IPS-15b (cell line): ENCODE measurements around the gene DNASE1L2.
A peak's percentile ranks its signal among the peaks of the same experiment; 100 is the strongest.
"Not testable (repeated sequence)": the region's sequence is repeated elsewhere in the genome, so short reads cannot be mapped to it uniquely, and the experiment has no call there.

ENCODE experiments used
- H3K27me3 ChIP-seq: one replicate; pipeline ENCODE4 v1.6.1; 2013; ENCODE audit warnings: low read length; ENCODE audit not compliant: control insufficient read depth, insufficient read depth
- H3K36me3 ChIP-seq: one replicate; pipeline ENCODE4 v1.6.1; 2013; ENCODE audit warnings: low read length; ENCODE audit not compliant: control insufficient read depth, insufficient read depth
- H3K4me1 ChIP-seq: one replicate; pipeline ENCODE4 v1.6.1; 2013; ENCODE audit warnings: mild to moderate bottlenecking, low read length; ENCODE audit not compliant: control insufficient read depth, insufficient read depth
- H3K4me3 ChIP-seq: one replicate; pipeline ENCODE4 v1.5.1; 2013; ENCODE audit warnings: low read depth, low read length
- H3K9ac ChIP-seq: one replicate; pipeline ENCODE4 v1.6.1; 2013; ENCODE audit warnings: low read depth, mild to moderate bottlenecking, low read length
- H3K9me3 ChIP-seq: one replicate; pipeline ENCODE4 v1.6.1; 2013; ENCODE audit warnings: mild to moderate bottlenecking, low read length; ENCODE audit not compliant: control insufficient read depth, insufficient read depth

Gene DNASE1L2

GRCh38 chr16:2250652-2251295 lies 14.5 kb downstream of the DNASE1L2 start:
- H3K4me3 ChIP-seq = peak overlapping the region; percentile 77
- H3K4me1 ChIP-seq = peaks cover 8% of the 10 kb centered on the region
- H3K9ac ChIP-seq = peak overlapping the region; percentile 83
- H3K36me3 ChIP-seq = peaks cover 40% of the 10 kb centered on the region
- H3K9me3 ChIP-seq = no peaks in the 10 kb centered on the region
- no peaks in the 10 kb centered on the region for H3K27me3 ChIP-seq

GRCh38 chr16:2251296-2252111 lies 15.3 kb downstream of the DNASE1L2 start, which contains the start of gene ECI1:
ECI1 (minus strand) TSS chr16:2251587; CDS start chr16:2251566, 21 bp downstream.
- H3K4me3 ChIP-seq = peak within 1 kb of the TSS; percentile 77
- H3K27me3 ChIP-seq = no peaks in the 10 kb centered on the region
- peak within 1 kb of the TSS; percentile 83 for H3K9ac ChIP-seq
- no peaks in the 10 kb centered on the region for H3K9me3 ChIP-seq
- peaks cover 8% of the 10 kb centered on the region for H3K4me1 ChIP-seq
- H3K36me3 ChIP-seq = peaks cover 40% of the 10 kb centered on the region

GRCh38 chr16:2252806-2253148 lies 16.5 kb downstream of the DNASE1L2 start:
- no peaks in the 10 kb centered on the region for H3K9me3 ChIP-seq
- no peak overlapping the region for H3K9ac ChIP-seq
- H3K36me3 ChIP-seq = peaks cover 49% of the 10 kb centered on the region
- peaks cover 8% of the 10 kb centered on the region for H3K4me1 ChIP-seq
- no peaks in the 10 kb centered on the region for H3K27me3 ChIP-seq
- no peak overlapping the region for H3K4me3 ChIP-seq

- Histone ChIP-seq H3K4me3 (no peak overlapping the region), H3K36me3 (peaks cover 53% of the 10 kb centered on the region), H3K9me3 (no peaks in the 10 kb centered on the region), H3K4me1 (peaks cover 8% of the 10 kb centered on the region), H3K9ac (no peak overlapping the region), H3K27me3 (no peaks in the 10 kb centered on the region)
Observed at GRCh38 chr16:2253293-2253692, 17.0 kb downstream of the DNASE1L2 start.

- H3K4me3 ChIP-seq = no peak overlapping the region
- H3K9ac ChIP-seq = no peak overlapping the region
- no peaks in the 10 kb centered on the region for H3K27me3 ChIP-seq
- H3K9me3 ChIP-seq = no peaks in the 10 kb centered on the region
- peaks cover 74% of the 10 kb centered on the region for H3K36me3 ChIP-seq
- peaks cover 8% of the 10 kb centered on the region for H3K4me1 ChIP-seq
Observed at GRCh38 chr16:2256531-2257140, 20.4 kb downstream of the DNASE1L2 start.

- Histone ChIP-seq H3K4me3 (no peak overlapping the region), H3K27me3 (no peaks in the 10 kb centered on the region), H3K4me1 (peaks cover 2% of the 10 kb centered on the region), H3K36me3 (peaks cover 82% of the 10 kb centered on the region), H3K9ac (no peak overlapping the region), H3K9me3 (no peaks in the 10 kb centered on the region)
Observed at GRCh38 chr16:2257726-2258125, 21.5 kb downstream of the DNASE1L2 start.

GRCh38 chr16:2258530-2258929 lies 22.3 kb downstream of the DNASE1L2 start:
- not testable (repeated sequence) for H3K27me3 ChIP-seq, H3K9me3 ChIP-seq, H3K4me3 ChIP-seq, H3K9ac ChIP-seq, H3K4me1 ChIP-seq
- H3K36me3 ChIP-seq = peaks cover 84% of the 10 kb centered on the region

- Histone ChIP-seq H3K9ac (no peak overlapping the region), H3K4me1 (peaks cover 4% of the 10 kb centered on the region), H3K4me3 (no peak overlapping the region), H3K9me3 (no peaks in the 10 kb centered on the region), H3K27me3 (no peaks in the 10 kb centered on the region), H3K36me3 (peaks cover 82% of the 10 kb centered on the region)
Observed at GRCh38 chr16:2260250-2260649, 24.0 kb downstream of the DNASE1L2 start.

- peaks cover 59% of the 10 kb centered on the region for H3K36me3 ChIP-seq
- H3K4me1 ChIP-seq, H3K27me3 ChIP-seq, H3K9me3 ChIP-seq, H3K4me3 ChIP-seq, H3K9ac ChIP-seq: not testable (repeated sequence)
Observed at GRCh38 chr16:2263026-2263425, 26.8 kb downstream of the DNASE1L2 start.

GRCh38 chr16:2266887-2267286 lies 30.6 kb downstream of the DNASE1L2 start:
- H3K27me3 ChIP-seq, H3K9me3 ChIP-seq: not testable (repeated sequence)
- Histone ChIP-seq H3K4me1 (peaks cover 11% of the 10 kb centered on the region), H3K36me3 (peaks cover 31% of the 10 kb centered on the region), H3K4me3 (peak overlapping the region; percentile 92), H3K9ac (peak overlapping the region; percentile 94)

GRCh38 chr16:2267505-2267912 lies 31.3 kb downstream of the DNASE1L2 start:
- H3K4me3 ChIP-seq = peak overlapping the region; percentile 92
- H3K36me3 ChIP-seq = peaks cover 24% of the 10 kb centered on the region
- H3K4me1 ChIP-seq = peaks cover 11% of the 10 kb centered on the region
- not testable (repeated sequence) for H3K9me3 ChIP-seq, H3K27me3 ChIP-seq
- peak overlapping the region; percentile 94 for H3K9ac ChIP-seq
